IMR-90 (cell line): Measurements from ENCODE around the gene CACNA2D3. TPM values are rescaled to one million over a fixed set of nuclear protein-coding genes. Genes with fewer than 3 reads are reported as not detected.

ENCODE experiments used
- ATAC-seq: fragments of 200-7000 bp; cut with Tn5 transposase; 2 replicates; pipeline ENCODE4 v1.9.1; 2020; ENCODE audit warnings: low read depth, mild to moderate bottlenecking, moderate library complexity
- BruUV-seq: library from RNA; stranded (reverse); fragments of 400-500 nt; replicated peaks from 2 replicates; lab custom pipeline; 2021; lab: Mats Ljungman, UMichigan
- CTCF ChIA-PET: fragments of 300-600 bp; formaldehyde crosslinking; extraction: SDS; loops from one replicate; lab custom pipeline; 2021; ENCODE audit warnings: antibody characterized with exemption; lab: Yijun Ruan, JAX
- POLR2A ChIA-PET: fragments of 300-600 bp; sonication (Branson Sonifier 250); formaldehyde crosslinking; loops from one replicate; lab custom pipeline; 2022; ENCODE audit warnings: antibody characterized with exemption; ENCODE audit not compliant: unreplicated experiment; lab: Charles Lee
- DNase-seq: peaks from one replicate; pipeline ENCODE4 v3.0.0; 2013
- H2AFZ ChIP-seq: replicated peaks from 2 replicates; pipeline ENCODE3; 2013; ENCODE audit warnings: low read length, mild to moderate bottlenecking; ENCODE audit not compliant: poor library complexity
- H2AK5ac ChIP-seq: 2 replicates; pipeline ENCODE4 v1.6.1; 2013; ENCODE audit warnings: low read depth, low read length, inconsistent platforms
- H2AK9ac ChIP-seq: replicated peaks from 2 replicates; pipeline ENCODE3; 2013; ENCODE audit warnings: mild to moderate bottlenecking, low read depth, low read length, moderate library complexity; ENCODE audit not compliant: poor library complexity
- H2BK120ac ChIP-seq: 2 replicates; pipeline ENCODE4 v1.6.1; 2013; ENCODE audit warnings: low read depth, low read length, inconsistent platforms
- H2BK15ac ChIP-seq: 3 replicates; pipeline ENCODE4 v1.6.1; 2013; ENCODE audit warnings: low read depth, low read length, inconsistent platforms
- H2BK20ac ChIP-seq: 2 replicates; pipeline ENCODE4 v1.6.1; 2013; ENCODE audit warnings: low read depth, mild to moderate bottlenecking, inconsistent platforms, low read length, moderate library complexity
- H2BK5ac ChIP-seq: 2 replicates; pipeline ENCODE4 v1.6.1; 2013; ENCODE audit warnings: mild to moderate bottlenecking, low read depth, low read length, inconsistent platforms; ENCODE audit not compliant: poor library complexity, severe bottlenecking
- H3K14ac ChIP-seq: replicated peaks from 2 replicates; pipeline ENCODE4 v1.6.1; 2013; ENCODE audit warnings: low read depth, low read length, inconsistent platforms
- H3K18ac ChIP-seq: 2 replicates; pipeline ENCODE4 v1.6.1; 2013; ENCODE audit warnings: low read depth, low read length, control low read depth
- H3K23ac ChIP-seq: 2 replicates; pipeline ENCODE4 v1.6.1; 2013; ENCODE audit warnings: low read depth, low read length, inconsistent platforms
- H3K27ac ChIP-seq: 2 replicates; pipeline ENCODE4 v1.5.1; 2013; ENCODE audit warnings: mild to moderate bottlenecking, control low read depth, low read length; ENCODE audit not compliant: insufficient read depth
- H3K27me3 ChIP-seq: 2 replicates; pipeline ENCODE4 v1.6.1; 2013; ENCODE audit warnings: low read length; ENCODE audit not compliant: control insufficient read depth, insufficient read depth
- H3K36me3 ChIP-seq: 2 replicates; pipeline ENCODE4 v1.6.1; 2013; ENCODE audit warnings: low read length, mixed read lengths; ENCODE audit not compliant: control insufficient read depth, insufficient read depth
- H3K4ac ChIP-seq: 2 replicates; pipeline ENCODE4 v1.6.1; 2013; ENCODE audit warnings: low read depth, low read length, inconsistent platforms
- H3K4me1 ChIP-seq: 2 replicates; pipeline ENCODE4 v1.6.1; 2013; ENCODE audit warnings: low read length, mixed read lengths; ENCODE audit not compliant: control insufficient read depth, insufficient read depth
- H3K4me2 ChIP-seq: 2 replicates; pipeline ENCODE4 v1.6.1; 2013; ENCODE audit warnings: low read depth, mild to moderate bottlenecking, control low read depth, low read length, moderate library complexity
- H3K4me3 ChIP-seq: 2 replicates; pipeline ENCODE4 v1.5.1; 2013; ENCODE audit warnings: low read depth, mild to moderate bottlenecking, control low read depth, low read length, moderate library complexity; ENCODE audit not compliant: insufficient read depth
- H3K56ac ChIP-seq: 2 replicates; pipeline ENCODE4 v1.6.1; 2013; ENCODE audit warnings: low read length, inconsistent platforms; ENCODE audit not compliant: insufficient read depth; ENCODE audit errors: extremely low read depth
- H3K79me1 ChIP-seq, 2 experiments: 2 replicates each; pipeline ENCODE4 v1.6.1; 2013; ENCODE audit warnings: low read length in 2 of 2, inconsistent platforms in 1 of 2, low read depth in 1 of 2
- H3K9ac ChIP-seq: 2 replicates; pipeline ENCODE4 v1.6.1; 2013; ENCODE audit warnings: low read depth, low read length, control low read depth
- H3K9me1 ChIP-seq: 2 replicates; pipeline ENCODE4 v1.6.1; 2013; ENCODE audit warnings: low read length, inconsistent platforms; ENCODE audit not compliant: insufficient read depth
- H3K9me3 ChIP-seq: 2 replicates; pipeline ENCODE4 v1.6.1; 2013; ENCODE audit warnings: low read length; ENCODE audit not compliant: control insufficient read depth, insufficient read depth
- H4K20me1 ChIP-seq: 2 replicates; pipeline ENCODE4 v1.6.1; 2013; ENCODE audit warnings: low read length, inconsistent platforms; ENCODE audit not compliant: insufficient read depth
- H4K5ac ChIP-seq: 2 replicates; pipeline ENCODE4 v1.6.1; 2013; ENCODE audit warnings: mild to moderate bottlenecking, low read depth, low read length, control low read depth
- H4K8ac ChIP-seq, 2 experiments: 2 replicates each; pipeline ENCODE4 v1.6.1; 2013; ENCODE audit warnings: low read depth in 2 of 2, low read length in 2 of 2, control low read depth in 1 of 2, inconsistent platforms in 1 of 2
- H4K91ac ChIP-seq: 2 replicates; pipeline ENCODE4 v1.6.1; 2013; ENCODE audit warnings: low read depth, low read length, inconsistent platforms; ENCODE audit not compliant: insufficient read depth
- BHLHE40 ChIP-seq: fragments of 150-350 bp; IDR thresholded peaks from 2 replicates; pipeline ENCODE4 v1.6.1; 2016; ENCODE audit warnings: mild to moderate bottlenecking, low read depth, low read length
- CEBPB ChIP-seq: IDR thresholded peaks from 2 replicates; pipeline ENCODE4 v1.6.1; 2012; ENCODE audit warnings: low read depth, low read length, improper control_type of control experiment
- CHD1 ChIP-seq: IDR thresholded peaks from 2 replicates; pipeline ENCODE4 v1.6.1; 2012; ENCODE audit warnings: low read depth, low read length, improper control_type of control experiment
- FOS ChIP-seq: fragments of 150-350 bp; IDR thresholded peaks from 2 replicates; pipeline ENCODE4 v1.6.1; 2016; ENCODE audit warnings: low read depth, low read length
- MAFK ChIP-seq: IDR thresholded peaks from 2 replicates; pipeline ENCODE4 v1.6.1; 2012; ENCODE audit warnings: low read depth, low read length, improper control_type of control experiment
- MAZ ChIP-seq: IDR thresholded peaks from 2 replicates; pipeline ENCODE4 v1.6.1; 2012; ENCODE audit warnings: low read depth, mild to moderate bottlenecking, low read length, improper control_type of control experiment, moderate library complexity, borderline replicate concordance
- MXI1 ChIP-seq: IDR thresholded peaks from 2 replicates; pipeline ENCODE4 v1.6.1; 2012; ENCODE audit warnings: low read depth, mild to moderate bottlenecking, low read length, moderate library complexity, borderline replicate concordance
- NFE2L2 ChIP-seq: fragments of 150-350 bp; IDR thresholded peaks from 2 replicates; pipeline ENCODE4 v1.6.1; 2016; ENCODE audit warnings: low read depth, mild to moderate bottlenecking, low read length
- POLR2A ChIP-seq: IDR thresholded peaks from 2 replicates; pipeline ENCODE4 v1.6.1; 2012; ENCODE audit warnings: mild to moderate bottlenecking, low read depth, low read length
- RAD21 ChIP-seq: IDR thresholded peaks from 2 replicates; pipeline ENCODE4 v1.6.1; 2012; ENCODE audit warnings: low read length, improper control_type of control experiment
- RCOR1 ChIP-seq: IDR thresholded peaks from 2 replicates; pipeline ENCODE4 v1.6.1; 2012; ENCODE audit warnings: mild to moderate bottlenecking, low read length, improper control_type of control experiment; ENCODE audit not compliant: insufficient replicate concordance
- RFX5 ChIP-seq: IDR thresholded peaks from 2 replicates; pipeline ENCODE4 v1.8.0; 2012; ENCODE audit warnings: low read depth, mild to moderate bottlenecking, low read length, moderate library complexity
- SMC3 ChIP-seq: fragments of 150-350 bp; IDR thresholded peaks from 2 replicates; pipeline ENCODE4 v1.6.1; 2016; ENCODE audit warnings: low read depth, mild to moderate bottlenecking, antibody characterized with exemption, low read length, moderate library complexity
- dilution Hi-C: fragments of 300-500 bp; cut with HindIII; formaldehyde crosslinking; loops from one replicate; pipeline ENCODE4 v1.14.3; 2018; ENCODE audit warnings: low sequenced_read_pairs; ENCODE audit not compliant: unreplicated experiment
- in situ Hi-C: fragments of 300-500 bp; cut with MboI; formaldehyde crosslinking; loops from 3 replicates; pipeline ENCODE4 v1.14.3; 2019; ENCODE audit warnings: low sequenced_read_pairs, inconsistent platforms, mixed read lengths
- intact Hi-C: fragments of 100-400 bp; cut with micrococcal nuclease; formaldehyde crosslinking; loops from 2 replicates; pipeline ENCODE4 v1.10.0; 2022
- polyA plus RNA-seq, 3 experiments: library from polyadenylated mRNA; depleted of rRNA; stranded (reverse); fragments of >200 nt; gene quantifications; 2 replicates each; pipeline ENCODE4 v1.2.3, GENCODE V29; 2012; ENCODE audit warnings: low replicate concordance in 1 of 3
- total RNA-seq: library from RNA; depleted of rRNA; stranded (reverse); fragments of >200 nt; gene quantifications from 2 replicates; pipeline ENCODE4 v1.2.3, GENCODE V29; 2012
- TF ChIP-seq, protein P1 (sequence below): fragments of 150-350 bp; IDR thresholded peaks from 2 replicates; pipeline ENCODE4 v1.6.1; 2017; ENCODE audit warnings: mild to moderate bottlenecking, antibody characterized with exemption, low read length, low read depth
- TF ChIP-seq, protein P2 (sequence below): fragments of 150-350 bp; IDR thresholded peaks from 2 replicates; pipeline ENCODE4 v1.6.1; 2016; ENCODE audit warnings: low read depth, mild to moderate bottlenecking, low read length, moderate library complexity, borderline replicate concordance
- TF ChIP-seq, protein P3 (sequence below): conservative IDR thresholded peaks from 2 replicates; pipeline ENCODE4 v1.5.1; 2012; ENCODE audit warnings: mild to moderate bottlenecking, low read depth, low read length, improper control_type of control experiment

CACNA2D3 gene
- total and polyA plus RNA-seq, 2 of the 4 experiments (the other 2 are of a cell fraction): 0.36 to 0.41 TPM

DNA sequence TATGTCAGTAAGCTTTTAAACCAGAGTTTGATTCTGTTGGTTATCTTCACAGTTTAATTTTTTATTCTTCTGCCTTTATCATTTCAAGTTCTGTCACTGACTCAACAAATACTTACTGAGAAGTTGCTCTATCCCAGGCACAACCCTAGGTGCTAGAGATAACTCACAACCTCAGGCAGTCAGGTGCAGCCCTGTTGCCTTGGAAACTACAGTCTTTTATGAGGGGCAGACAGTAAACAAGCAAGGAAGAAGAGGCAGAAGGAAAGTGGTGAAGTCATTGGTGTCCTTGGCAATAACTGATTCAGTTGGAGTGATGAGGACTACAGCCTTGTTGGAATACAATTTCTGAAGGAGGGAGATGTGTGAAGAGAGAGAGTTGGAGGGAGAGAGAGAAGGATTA lies 947.6 kb downstream of the CACNA2D3 start:
- no peak overlapping the region for H2AFZ ChIP-seq
- H2BK15ac ChIP-seq: 0 out of 3 replicates have a peak overlapping the region, but pooled peaks have one; percentile 26
- H4K8ac ChIP-seq: no peak overlapping the region
- no peaks in the 10 kb centered on the region for H3K27me3 ChIP-seq
- H4K20me1 ChIP-seq: no peaks in the 10 kb centered on the region
- no peak overlapping the region for H3K9ac ChIP-seq
- 0 out of 2 replicates have a peak overlapping the region, but pooled peaks have one; percentile 9 for H3K4ac ChIP-seq
- ChIA-PET POLR2A (no interaction called here), CTCF (interaction anchor here (0.6 kb wide), 1 partner anchor 154 kb away, joined by 3 read pairs; no protein-coding TSS in a partner anchor)
- no TSS peak for BruUV-seq
- H3K18ac ChIP-seq: no peak overlapping the region
- H3K9me1 ChIP-seq: no peaks in the 10 kb centered on the region; the same call in 1 of the 2 replicates
- H3K14ac ChIP-seq: no peak overlapping the region
- no peak overlapping the region for H3K23ac ChIP-seq
- no peaks in the 10 kb centered on the region for H3K79me1 ChIP-seq
- H2AK9ac ChIP-seq: no peak overlapping the region
- H3K4me3 ChIP-seq: no peak overlapping the region
- H2BK20ac ChIP-seq: no peak overlapping the region
- H4K91ac ChIP-seq: no peak overlapping the region
- no peak overlapping the region for H3K56ac ChIP-seq
- DNase-seq (no peak), ATAC-seq (no peak)
- no peak overlapping the region for H3K4me2 ChIP-seq
- H3K4me1 ChIP-seq: peaks cover 3% of the 10 kb centered on the region
- TF ChIP-seq RAD21 (no peak), BHLHE40 (no peak), MXI1 (no peak), POLR2A (no peak), MAFK (no peak), FOS (no peak), NFE2L2 (no peak), MAZ (no peak), RFX5 (no peak), CEBPB (no peak), RCOR1 (no peak), SMC3 (no peak), CHD1 (no peak)
- TF ChIP-seq, protein P1, sequence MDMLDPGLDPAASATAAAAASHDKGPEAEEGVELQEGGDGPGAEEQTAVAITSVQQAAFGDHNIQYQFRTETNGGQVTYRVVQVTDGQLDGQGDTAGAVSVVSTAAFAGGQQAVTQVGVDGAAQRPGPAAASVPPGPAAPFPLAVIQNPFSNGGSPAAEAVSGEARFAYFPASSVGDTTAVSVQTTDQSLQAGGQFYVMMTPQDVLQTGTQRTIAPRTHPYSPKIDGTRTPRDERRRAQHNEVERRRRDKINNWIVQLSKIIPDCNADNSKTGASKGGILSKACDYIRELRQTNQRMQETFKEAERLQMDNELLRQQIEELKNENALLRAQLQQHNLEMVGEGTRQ: no peak
- TF ChIP-seq, protein P2, sequence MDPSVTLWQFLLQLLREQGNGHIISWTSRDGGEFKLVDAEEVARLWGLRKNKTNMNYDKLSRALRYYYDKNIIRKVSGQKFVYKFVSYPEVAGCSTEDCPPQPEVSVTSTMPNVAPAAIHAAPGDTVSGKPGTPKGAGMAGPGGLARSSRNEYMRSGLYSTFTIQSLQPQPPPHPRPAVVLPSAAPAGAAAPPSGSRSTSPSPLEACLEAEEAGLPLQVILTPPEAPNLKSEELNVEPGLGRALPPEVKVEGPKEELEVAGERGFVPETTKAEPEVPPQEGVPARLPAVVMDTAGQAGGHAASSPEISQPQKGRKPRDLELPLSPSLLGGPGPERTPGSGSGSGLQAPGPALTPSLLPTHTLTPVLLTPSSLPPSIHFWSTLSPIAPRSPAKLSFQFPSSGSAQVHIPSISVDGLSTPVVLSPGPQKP: no peak
- TF ChIP-seq, protein P3, sequence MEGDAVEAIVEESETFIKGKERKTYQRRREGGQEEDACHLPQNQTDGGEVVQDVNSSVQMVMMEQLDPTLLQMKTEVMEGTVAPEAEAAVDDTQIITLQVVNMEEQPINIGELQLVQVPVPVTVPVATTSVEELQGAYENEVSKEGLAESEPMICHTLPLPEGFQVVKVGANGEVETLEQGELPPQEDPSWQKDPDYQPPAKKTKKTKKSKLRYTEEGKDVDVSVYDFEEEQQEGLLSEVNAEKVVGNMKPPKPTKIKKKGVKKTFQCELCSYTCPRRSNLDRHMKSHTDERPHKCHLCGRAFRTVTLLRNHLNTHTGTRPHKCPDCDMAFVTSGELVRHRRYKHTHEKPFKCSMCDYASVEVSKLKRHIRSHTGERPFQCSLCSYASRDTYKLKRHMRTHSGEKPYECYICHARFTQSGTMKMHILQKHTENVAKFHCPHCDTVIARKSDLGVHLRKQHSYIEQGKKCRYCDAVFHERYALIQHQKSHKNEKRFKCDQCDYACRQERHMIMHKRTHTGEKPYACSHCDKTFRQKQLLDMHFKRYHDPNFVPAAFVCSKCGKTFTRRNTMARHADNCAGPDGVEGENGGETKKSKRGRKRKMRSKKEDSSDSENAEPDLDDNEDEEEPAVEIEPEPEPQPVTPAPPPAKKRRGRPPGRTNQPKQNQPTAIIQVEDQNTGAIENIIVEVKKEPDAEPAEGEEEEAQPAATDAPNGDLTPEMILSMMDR: no peak
- dilution Hi-C loops: no loop called here
- no peak overlapping the region for H2AK5ac ChIP-seq
- no peak overlapping the region for H2BK120ac ChIP-seq
- H3K27ac ChIP-seq: no peak overlapping the region
- intact Hi-C loops: no loop called here
- in situ Hi-C loops: no loop called here
- H3K9me3 ChIP-seq: no peaks in the 10 kb centered on the region
- no peak overlapping the region for H4K5ac ChIP-seq
- no peaks in the 10 kb centered on the region for H3K36me3 ChIP-seq
- no peak overlapping the region for H2BK5ac ChIP-seq
